Osteoblast (primary cell): ENCODE results near the gene TEX29. TPM values are rescaled to one million over a fixed set of nuclear protein-coding genes. Genes with fewer than 3 reads are reported as not detected.

ENCODE experiments used
- DNase-seq: peaks from one replicate; pipeline ENCODE4 v3.0.0; 2011; ENCODE audit warnings: low spot score, mixed read lengths; ENCODE audit not compliant: insufficient read length; ENCODE audit errors: missing footprints
- H2AFZ ChIP-seq: 2 replicates; pipeline ENCODE4 v1.6.0; 2011; ENCODE audit warnings: mild to moderate bottlenecking, low read length
- H3K27ac ChIP-seq: 2 replicates; pipeline ENCODE4 v1.5.1; 2011; ENCODE audit warnings: mild to moderate bottlenecking, low read depth, low read length, moderate library complexity
- H3K27me3 ChIP-seq: 2 replicates; pipeline ENCODE4 v1.6.0; 2012; ENCODE audit warnings: mild to moderate bottlenecking, control low read depth, inconsistent platforms, low read length, moderate library complexity; ENCODE audit not compliant: insufficient read depth
- H3K36me3 ChIP-seq: 2 replicates; pipeline ENCODE4 v1.5.1; 2011; ENCODE audit warnings: mild to moderate bottlenecking, low read length, control low read depth, moderate library complexity; ENCODE audit not compliant: insufficient read depth
- H3K4me1 ChIP-seq: 2 replicates; pipeline ENCODE4 v1.5.1; 2011; ENCODE audit warnings: mild to moderate bottlenecking, low read length, control low read depth, moderate library complexity; ENCODE audit not compliant: insufficient read depth
- H3K4me2 ChIP-seq: 2 replicates; pipeline ENCODE4 v1.6.0; 2011; ENCODE audit warnings: mild to moderate bottlenecking, low read length; ENCODE audit not compliant: insufficient read depth
- H3K4me3 ChIP-seq: fragments of 200-600 bp; sonication (generic); 3 replicates; pipeline ENCODE4 v1.5.1; 2012; ENCODE audit warnings: mild to moderate bottlenecking, low read length, inconsistent platforms; ENCODE audit not compliant: insufficient read depth
- H3K79me2 ChIP-seq: 2 replicates; pipeline ENCODE4 v1.6.0; 2012; ENCODE audit warnings: mild to moderate bottlenecking, low read length, control low read depth, inconsistent platforms; ENCODE audit not compliant: insufficient read depth
- H3K9me3 ChIP-seq: 2 replicates; pipeline ENCODE4 v1.5.1; 2011; ENCODE audit warnings: low read depth, low read length, control low read depth
- H4K20me1 ChIP-seq: 2 replicates; pipeline ENCODE4 v1.6.0; 2012; ENCODE audit warnings: mild to moderate bottlenecking, low read length, control low read depth; ENCODE audit not compliant: insufficient read depth
- total RNA-seq: library from RNA; depleted of rRNA; stranded (reverse); fragments of >200 nt; gene quantifications from 2 replicates; pipeline ENCODE4 v1.2.3, GENCODE V29; 2012
- TF ChIP-seq, protein P1 (sequence below): IDR thresholded peaks from 2 replicates; pipeline ENCODE4 v1.5.1; 2011; ENCODE audit warnings: mild to moderate bottlenecking, low read depth, low read length, moderate library complexity; ENCODE audit errors: extremely low read depth

TEX29 gene
- total RNA-seq, 1 donor, result 0.36 TPM

DNA sequence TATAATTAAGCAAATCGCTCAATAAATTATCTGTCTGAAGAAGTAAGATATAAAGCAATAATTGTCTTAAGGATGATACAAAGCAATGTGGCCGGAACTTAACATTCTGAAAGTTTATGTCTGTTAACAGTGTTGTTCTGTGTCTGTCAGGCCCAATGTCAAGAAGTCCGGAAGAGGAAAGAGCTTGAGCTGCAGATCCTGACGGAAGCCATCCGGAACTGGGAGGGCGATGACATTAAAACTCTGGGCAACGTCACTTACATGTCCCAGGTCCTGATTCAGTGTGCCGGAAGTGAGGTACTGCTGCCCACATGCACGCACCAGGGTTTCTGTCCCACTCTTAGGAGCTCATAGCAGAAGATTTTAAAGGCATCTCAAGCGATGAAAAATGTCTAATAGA is 45.1 kb upstream of the TEX29 start:
- H2AFZ ChIP-seq, result no peak overlapping the region
- H3K36me3 ChIP-seq, result peaks cover 38% of the 10 kb centered on the region
- DNase-seq, result no peak
- H3K4me2 ChIP-seq, result no peak overlapping the region
- H4K20me1 ChIP-seq, result no peaks in the 10 kb centered on the region
- H3K27me3 ChIP-seq, result no peaks in the 10 kb centered on the region
- no peaks in the 10 kb centered on the region for H3K9me3 ChIP-seq
- peaks cover 12% of the 10 kb centered on the region for H3K4me1 ChIP-seq
- no peak overlapping the region for H3K27ac ChIP-seq
- TF ChIP-seq, protein P1, sequence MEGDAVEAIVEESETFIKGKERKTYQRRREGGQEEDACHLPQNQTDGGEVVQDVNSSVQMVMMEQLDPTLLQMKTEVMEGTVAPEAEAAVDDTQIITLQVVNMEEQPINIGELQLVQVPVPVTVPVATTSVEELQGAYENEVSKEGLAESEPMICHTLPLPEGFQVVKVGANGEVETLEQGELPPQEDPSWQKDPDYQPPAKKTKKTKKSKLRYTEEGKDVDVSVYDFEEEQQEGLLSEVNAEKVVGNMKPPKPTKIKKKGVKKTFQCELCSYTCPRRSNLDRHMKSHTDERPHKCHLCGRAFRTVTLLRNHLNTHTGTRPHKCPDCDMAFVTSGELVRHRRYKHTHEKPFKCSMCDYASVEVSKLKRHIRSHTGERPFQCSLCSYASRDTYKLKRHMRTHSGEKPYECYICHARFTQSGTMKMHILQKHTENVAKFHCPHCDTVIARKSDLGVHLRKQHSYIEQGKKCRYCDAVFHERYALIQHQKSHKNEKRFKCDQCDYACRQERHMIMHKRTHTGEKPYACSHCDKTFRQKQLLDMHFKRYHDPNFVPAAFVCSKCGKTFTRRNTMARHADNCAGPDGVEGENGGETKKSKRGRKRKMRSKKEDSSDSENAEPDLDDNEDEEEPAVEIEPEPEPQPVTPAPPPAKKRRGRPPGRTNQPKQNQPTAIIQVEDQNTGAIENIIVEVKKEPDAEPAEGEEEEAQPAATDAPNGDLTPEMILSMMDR, result no peak
- H3K4me3 ChIP-seq, result no peak overlapping the region
- H3K79me2 ChIP-seq, result peaks cover 20% of the 10 kb centered on the region

DNA sequence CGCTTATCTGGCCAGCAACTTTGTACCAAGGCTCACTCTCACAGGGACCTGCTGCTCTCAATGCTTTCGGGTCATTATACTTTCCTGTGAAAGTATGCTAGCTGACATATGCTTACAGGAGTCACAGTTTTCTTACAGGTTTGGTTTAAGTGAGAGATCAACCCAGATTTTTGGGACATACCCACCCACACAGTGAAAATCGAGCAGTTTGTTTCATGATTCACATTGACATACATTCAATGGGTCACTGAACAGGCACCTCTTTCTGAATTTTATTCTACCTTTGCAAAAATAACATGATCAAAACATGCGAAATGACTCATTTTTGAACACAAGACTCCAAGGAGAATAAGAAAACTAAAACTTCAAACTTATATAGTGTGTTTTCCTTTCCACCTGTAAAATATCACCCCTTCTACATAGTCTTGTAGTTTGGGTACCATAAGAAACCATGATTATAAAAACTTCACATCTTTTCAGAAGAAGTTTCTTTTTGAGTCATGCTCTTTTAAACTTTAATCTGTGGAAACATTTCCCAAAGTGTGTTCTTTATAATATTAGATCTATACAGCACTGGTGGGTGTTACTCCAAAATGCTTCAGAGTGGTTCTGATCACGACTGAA is 44.3 kb upstream of the TEX29 start:
- no peak for DNase-seq
- Histone ChIP-seq H3K27me3 (no peaks in the 10 kb centered on the region), H3K4me2 (no peak overlapping the region), H3K9me3 (no peaks in the 10 kb centered on the region), H3K36me3 (peaks cover 38% of the 10 kb centered on the region), H3K79me2 (peaks cover 20% of the 10 kb centered on the region), H3K4me1 (peaks cover 12% of the 10 kb centered on the region), H3K27ac (no peak overlapping the region), H3K4me3 (no peak overlapping the region), H2AFZ (no peak overlapping the region), H4K20me1 (no peaks in the 10 kb centered on the region)
- TF ChIP-seq, protein P1, result no peak

DNA sequence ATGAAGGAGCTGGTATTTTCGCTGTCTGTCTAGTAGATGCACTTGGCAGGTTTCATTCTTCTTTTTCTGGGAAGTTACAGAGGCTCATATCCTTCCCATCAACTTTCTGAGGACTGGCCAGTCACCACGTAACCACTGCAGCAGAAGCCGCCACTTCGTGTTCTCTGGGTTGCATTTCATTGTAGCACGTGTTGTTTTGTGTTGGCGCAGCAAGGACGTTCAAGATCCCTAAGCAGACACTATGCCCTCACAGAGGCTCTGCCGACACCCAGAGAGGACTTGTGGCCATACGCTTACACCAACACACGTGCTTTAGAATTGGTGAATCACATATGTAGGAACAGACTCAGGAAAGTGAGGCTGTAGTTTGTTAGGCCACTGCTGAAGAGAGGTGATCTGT is 42.2 kb upstream of the TEX29 start:
- Histone ChIP-seq H3K4me3 (no peak overlapping the region), H3K27ac (no peak overlapping the region), H3K9me3 (no peaks in the 10 kb centered on the region), H3K4me1 (peaks cover 27% of the 10 kb centered on the region), H3K79me2 (peaks cover 12% of the 10 kb centered on the region), H4K20me1 (no peaks in the 10 kb centered on the region), H3K27me3 (no peaks in the 10 kb centered on the region), H3K4me2 (no peak overlapping the region), H2AFZ (no peak overlapping the region), H3K36me3 (peaks cover 46% of the 10 kb centered on the region)
- DNase-seq, result no peak
- TF ChIP-seq, protein P1, result no peak

DNA sequence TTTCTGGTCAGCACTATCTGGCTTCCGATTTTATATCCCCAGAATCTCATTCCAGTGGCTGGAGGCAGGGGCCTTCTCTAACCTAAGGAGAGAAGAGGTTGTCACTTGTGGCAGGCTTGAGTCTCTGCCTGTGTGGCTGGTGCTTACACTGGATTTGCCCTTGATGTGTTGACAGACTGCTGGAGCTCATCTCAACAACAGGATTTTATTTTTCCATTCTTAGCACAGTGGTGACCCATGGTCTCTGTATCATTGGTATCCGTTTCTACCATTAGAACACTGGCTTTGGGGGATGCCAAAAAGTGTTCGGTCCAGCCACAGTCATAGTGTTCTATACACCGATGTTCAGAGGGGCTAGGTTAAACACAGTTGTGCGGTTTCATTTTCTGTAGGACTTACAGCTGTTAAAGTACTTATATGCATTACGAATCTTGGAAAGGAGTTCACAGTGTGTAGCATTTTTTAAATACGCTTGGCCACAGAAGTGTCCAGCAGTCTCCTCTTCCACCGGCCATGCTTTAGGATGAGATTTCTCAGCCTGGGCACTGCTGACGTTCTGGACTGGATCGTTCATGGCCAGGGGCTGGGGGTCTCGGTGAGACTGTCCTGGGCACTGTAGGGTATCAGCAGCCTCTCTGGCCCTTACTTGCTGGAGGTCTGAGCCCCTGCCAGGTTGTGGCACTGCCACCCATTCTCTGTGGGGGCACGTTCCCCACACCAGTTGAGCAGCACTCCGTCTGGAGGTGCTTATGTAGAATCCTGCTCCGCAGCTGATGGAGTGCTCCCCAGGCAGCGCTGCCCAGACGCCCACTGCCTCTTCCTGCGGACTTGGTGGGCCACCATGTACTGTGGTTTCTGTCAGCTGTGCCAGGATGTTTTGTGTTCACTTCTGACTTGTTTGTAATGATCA is 41.4 kb upstream of the TEX29 start:
- Histone ChIP-seq H2AFZ (no peak overlapping the region), H3K4me2 (no peak overlapping the region), H3K79me2 (peaks cover 13% of the 10 kb centered on the region), H3K4me3 (no peak overlapping the region), H3K4me1 (peaks cover 27% of the 10 kb centered on the region), H3K9me3 (no peaks in the 10 kb centered on the region), H3K27me3 (no peaks in the 10 kb centered on the region), H3K36me3 (peaks cover 49% of the 10 kb centered on the region), H4K20me1 (no peaks in the 10 kb centered on the region), H3K27ac (no peak overlapping the region)
- TF ChIP-seq, protein P1, result no peak
- DNase-seq, result no peak
